CD14-positive monocyte (primary cell): ENCODE results near the gene TRIM67. TPM values are rescaled to one million over a fixed set of nuclear protein-coding genes. Genes with fewer than 3 reads are reported as not detected.

Source experiments
- DNase-seq, 3 donors: peaks; one replicate each; pipeline ENCODE4 v3.0.0-alpha.2; 2011 to 2022
- H2AFZ ChIP-seq: 2 replicates; pipeline ENCODE4 v1.6.0; 2012; ENCODE audit warnings: mild to moderate bottlenecking, low read depth, low read length, inconsistent platforms; ENCODE audit not compliant: insufficient read depth, poor library complexity, severe bottlenecking
- H3K27ac ChIP-seq, 2 donors: 1 replicate in 1 of 2; 2 replicates in 1 of 2; pipeline ENCODE4 v1.5.1; 2012 to 2013; ENCODE audit warnings: low read length in 2 of 2, control low read depth in 1 of 2, inconsistent platforms in 1 of 2, low read depth in 1 of 2, mild to moderate bottlenecking in 1 of 2
- H3K27me3 ChIP-seq, 2 donors: one replicate each; pipeline versions ENCODE4 v1.6.0 to v1.6.1; 2011 to 2013; ENCODE audit warnings: low read length in 2 of 2; ENCODE audit not compliant: control insufficient read depth in 2 of 2, insufficient read depth in 2 of 2
- H3K36me3 ChIP-seq, 2 donors: replicated peaks in 1 of 2; 1 replicate in 1 of 2; 2 replicates in 1 of 2; pipeline versions ENCODE4 v1.5.1 to v1.6.1; 2012 to 2013; ENCODE audit warnings: low read length in 2 of 2, control low read depth in 1 of 2, inconsistent platforms in 1 of 2, mild to moderate bottlenecking in 1 of 2; ENCODE audit not compliant: insufficient read depth in 2 of 2, control insufficient read depth in 1 of 2
- H3K4me1 ChIP-seq, 2 donors: 1 replicate in 1 of 2; 2 replicates in 1 of 2; pipeline versions ENCODE4 v1.5.1 to v1.6.1; 2012 to 2013; ENCODE audit warnings: low read length in 2 of 2, control low read depth in 1 of 2, inconsistent platforms in 1 of 2, mild to moderate bottlenecking in 1 of 2, moderate library complexity in 1 of 2; ENCODE audit not compliant: insufficient read depth in 2 of 2, control insufficient read depth in 1 of 2
- H3K4me2 ChIP-seq: replicated peaks from 2 replicates; pipeline ENCODE3; 2012; ENCODE audit warnings: low read length, moderate library complexity, mild to moderate bottlenecking; ENCODE audit not compliant: poor library complexity, severe bottlenecking; ENCODE audit errors: extremely low read depth
- H3K4me3 ChIP-seq, 3 experiments: fragments of 200-600 bp in 1 of 3; sonication (generic) in 1 of 3; replicated peaks in 1 of 3; 1 replicate in 2 of 3; 2 replicates in 1 of 3; pipeline ENCODE4 v1.5.1; 2011 to 2013; ENCODE audit warnings: low read length in 3 of 3, mild to moderate bottlenecking in 3 of 3, control low read depth in 2 of 3, low read depth in 2 of 3, inconsistent platforms in 1 of 3, moderate library complexity in 1 of 3
- H3K79me2 ChIP-seq: 2 replicates; pipeline ENCODE4 v1.6.0; 2012; ENCODE audit warnings: mild to moderate bottlenecking, control low read depth, inconsistent platforms, low read length, moderate library complexity; ENCODE audit not compliant: insufficient read depth
- H3K9ac ChIP-seq: 2 replicates; pipeline ENCODE4 v1.6.0; 2017; ENCODE audit warnings: low read length, mild to moderate bottlenecking; ENCODE audit not compliant: insufficient read depth, poor library complexity, severe bottlenecking
- H3K9me3 ChIP-seq, 2 donors: replicated peaks in 1 of 2; 1 replicate in 1 of 2; 2 replicates in 1 of 2; pipeline versions ENCODE4 v1.5.1 to v1.6.1; 2012 to 2013; ENCODE audit warnings: low read length in 2 of 2, control low read depth in 1 of 2; ENCODE audit not compliant: control insufficient read depth in 1 of 2, insufficient read depth in 1 of 2
- H4K20me1 ChIP-seq: 2 replicates; pipeline ENCODE4 v1.6.0; 2012; ENCODE audit warnings: mild to moderate bottlenecking, low read length, control low read depth, moderate library complexity; ENCODE audit not compliant: insufficient read depth
- H3K27ac Mint-ChIP-seq, 7 donors: one replicate each; pipeline ENCODE4 v1.8.0; 2020; ENCODE audit warnings: mild to moderate bottlenecking in 7 of 7, mixed read lengths in 7 of 7, moderate library complexity in 6 of 7, inconsistent platforms in 2 of 7
- H3K27me3 Mint-ChIP-seq, 3 donors: one replicate each; pipeline ENCODE4 v1.8.0; 2021 to 2022; ENCODE audit warnings: low read depth in 3 of 3, mild to moderate bottlenecking in 3 of 3, mixed read lengths in 3 of 3, moderate library complexity in 3 of 3, inconsistent platforms in 1 of 3
- H3K36me3 Mint-ChIP-seq, 2 donors: one replicate each; pipeline ENCODE4 v1.8.0; 2020; ENCODE audit warnings: mixed read lengths in 2 of 2, inconsistent platforms in 1 of 2, mild to moderate bottlenecking in 1 of 2
- H3K4me1 Mint-ChIP-seq: one replicate; pipeline ENCODE4 v1.8.0; 2020; ENCODE audit warnings: mild to moderate bottlenecking, mixed read lengths
- H3K4me3 Mint-ChIP-seq, 2 donors: one replicate each; pipeline ENCODE4 v1.8.0; 2020; ENCODE audit warnings: mild to moderate bottlenecking in 2 of 2, mixed read lengths in 2 of 2, moderate library complexity in 1 of 2
- H3K9me3 Mint-ChIP-seq, 7 donors: one replicate each; pipeline ENCODE4 v1.8.0; 2020 to 2022; ENCODE audit warnings: mixed read lengths in 7 of 7, mild to moderate bottlenecking in 6 of 7, moderate library complexity in 6 of 7, inconsistent platforms in 2 of 7
- WGBS: methylation state at CpG from one replicate; pipeline ENCODE4 v1.1.5; 2013; ENCODE audit warnings: missing lambda C conversion rate; ENCODE audit not compliant: insufficient coverage; 5-methylcytosine and 5-hydroxymethylcytosine counted together
- intact Hi-C, 2 donors: fragments of 100-400 bp; cut with micrococcal nuclease; formaldehyde crosslinking; loops; one replicate each; pipeline versions ENCODE4 v1.15.0 to v1.15.1; 2023
- polyA plus RNA-seq, 3 donors: library from polyadenylated mRNA; depleted of rRNA in 1 of 3; unstranded in 2 of 3; stranded (reverse) in 1 of 3; fragments of 300-500 nt in 2 of 3; fragments of >200 nt in 1 of 3; fragmentation: Illumina TruSeq in 2 of 3; gene quantifications; 1 replicate in 2 of 3; 2 replicates in 1 of 3; pipeline ENCODE4 v1.2.3, GENCODE V29; 2012 to 2021
- TF ChIP-seq, protein P1 (sequence below): fragments of 200-600 bp; IDR thresholded peaks from one replicate; pipeline ENCODE4 v1.8.0; 2022; ENCODE audit warnings: antibody characterized with exemption, mild to moderate bottlenecking

The TRIM67 gene
- polyA plus RNA-seq, 3 donors, result not detected

DNA sequence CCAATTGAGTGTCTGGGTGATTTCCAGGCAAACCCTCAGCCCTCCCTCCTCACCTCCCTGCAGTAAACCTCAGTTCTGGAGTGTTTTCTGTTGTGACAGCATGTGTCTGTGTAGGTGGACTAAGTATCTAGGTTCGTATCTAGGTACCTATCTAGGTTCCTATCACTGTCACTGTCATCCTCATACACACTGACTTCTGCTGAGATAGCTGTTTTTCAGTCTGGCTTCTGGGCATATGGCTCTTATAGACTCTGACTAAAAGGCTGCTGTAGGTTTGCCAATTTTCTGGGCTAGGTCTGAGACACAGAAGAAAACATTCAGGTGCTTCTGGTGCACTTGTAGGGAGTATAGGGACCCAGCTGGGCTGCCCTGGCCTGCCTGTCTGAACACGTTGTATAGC, 8.1 kb upstream of the TRIM67 start:
- no CpG with 5 or more reads among the region's 2 CpGs for WGBS
- Histone ChIP-seq H3K79me2 (no peaks in the 10 kb centered on the region), H3K9ac (no peak overlapping the region), H3K36me3 (no peaks in the 10 kb centered on the region), H3K27me3 (peaks cover 22 to 25% of the 10 kb centered on the region in 2 donors), H3K4me3 (no peak overlapping the region), H3K27ac (no peak overlapping the region), H4K20me1 (no peaks in the 10 kb centered on the region), H3K9me3 (peaks cover 6 to 7% of the 10 kb centered on the region in 2 donors), H3K4me2 (no peak overlapping the region), H3K4me1 (no peaks in the 10 kb centered on the region), H2AFZ (no peak overlapping the region)
- no peak for DNase-seq
- Mint-ChIP-seq H3K4me3 (no peak overlapping the region), H3K4me1 (no peaks in the 10 kb centered on the region), H3K9me3 (peaks cover 2 to 22% (median 19%) of the 10 kb centered on the region in 7 donors), H3K27ac (no peak overlapping the region), H3K27me3 (peaks cover 24 to 40% (median 28%) of the 10 kb centered on the region in 3 donors), H3K36me3 (no peaks in the 10 kb centered on the region)
- intact Hi-C loops, result no loop called here
- TF ChIP-seq, protein P1, sequence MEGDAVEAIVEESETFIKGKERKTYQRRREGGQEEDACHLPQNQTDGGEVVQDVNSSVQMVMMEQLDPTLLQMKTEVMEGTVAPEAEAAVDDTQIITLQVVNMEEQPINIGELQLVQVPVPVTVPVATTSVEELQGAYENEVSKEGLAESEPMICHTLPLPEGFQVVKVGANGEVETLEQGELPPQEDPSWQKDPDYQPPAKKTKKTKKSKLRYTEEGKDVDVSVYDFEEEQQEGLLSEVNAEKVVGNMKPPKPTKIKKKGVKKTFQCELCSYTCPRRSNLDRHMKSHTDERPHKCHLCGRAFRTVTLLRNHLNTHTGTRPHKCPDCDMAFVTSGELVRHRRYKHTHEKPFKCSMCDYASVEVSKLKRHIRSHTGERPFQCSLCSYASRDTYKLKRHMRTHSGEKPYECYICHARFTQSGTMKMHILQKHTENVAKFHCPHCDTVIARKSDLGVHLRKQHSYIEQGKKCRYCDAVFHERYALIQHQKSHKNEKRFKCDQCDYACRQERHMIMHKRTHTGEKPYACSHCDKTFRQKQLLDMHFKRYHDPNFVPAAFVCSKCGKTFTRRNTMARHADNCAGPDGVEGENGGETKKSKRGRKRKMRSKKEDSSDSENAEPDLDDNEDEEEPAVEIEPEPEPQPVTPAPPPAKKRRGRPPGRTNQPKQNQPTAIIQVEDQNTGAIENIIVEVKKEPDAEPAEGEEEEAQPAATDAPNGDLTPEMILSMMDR, result no peak

DNA sequence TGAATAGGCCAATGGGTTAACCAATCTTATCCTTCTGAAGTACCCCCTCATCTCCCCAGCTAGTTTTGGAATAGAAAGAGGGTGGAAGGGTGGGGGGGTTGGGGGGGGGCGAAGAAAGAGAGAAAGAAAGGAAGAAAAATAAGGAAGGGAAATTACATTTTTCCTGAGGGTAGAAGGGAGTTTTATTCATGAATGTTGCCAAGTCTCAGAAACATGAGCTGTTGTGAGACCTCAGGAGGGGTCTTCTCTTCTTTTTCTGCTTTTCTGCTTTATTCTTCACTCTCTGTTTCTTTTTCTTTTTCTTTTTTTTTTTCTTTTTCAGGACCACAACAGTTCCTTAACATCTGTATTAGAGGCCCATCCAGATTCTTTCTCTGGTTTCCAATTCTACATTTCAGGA, 6.0 kb upstream of the TRIM67 start:
- no peak overlapping the region for H3K9ac ChIP-seq
- H3K4me3 Mint-ChIP-seq, result no peak overlapping the region
- TF ChIP-seq, protein P1, result no peak
- no peaks in the 10 kb centered on the region for H3K4me1 ChIP-seq
- no peaks in the 10 kb centered on the region for H4K20me1 ChIP-seq
- no peaks in the 10 kb centered on the region for H3K79me2 ChIP-seq
- no peak overlapping the region for H2AFZ ChIP-seq
- H3K27ac Mint-ChIP-seq, result no peak overlapping the region
- peaks cover 6 to 16% of the 10 kb centered on the region in 2 donors for H3K9me3 ChIP-seq
- DNase-seq, result no peak
- H3K4me1 Mint-ChIP-seq, result no peaks in the 10 kb centered on the region
- intact Hi-C loops, result no loop called here
- no peak overlapping the region for H3K4me2 ChIP-seq
- H3K4me3 ChIP-seq, result no peak overlapping the region
- WGBS, result no CpG with 5 or more reads among the region's 1 CpG
- no peak overlapping the region for H3K27ac ChIP-seq
- H3K9me3 Mint-ChIP-seq, result peaks cover 2 to 20% (median 14%) of the 10 kb centered on the region in 7 donors
- H3K36me3 Mint-ChIP-seq, result no peaks in the 10 kb centered on the region
- no peaks in the 10 kb centered on the region for H3K36me3 ChIP-seq
- H3K27me3 Mint-ChIP-seq, result peaks cover 41 to 53% (median 47%) of the 10 kb centered on the region in 3 donors
- H3K27me3 ChIP-seq, result peaks cover 38 to 41% of the 10 kb centered on the region in 2 donors
